Liver (tissue), 9 donors: ENCODE measurements around the gene KATNB1. TPM values are rescaled to one million over a fixed set of nuclear protein-coding genes. Genes with fewer than 3 reads are reported as not detected.

ENCODE experiments used
- DNase-seq: peaks from one replicate; pipeline ENCODE4 v3.0.0-alpha.2; 2017; ENCODE audit warnings: low spot score
- H3K27ac ChIP-seq, 2 donors: one replicate each; pipeline ENCODE4 v1.7.0; 2013; ENCODE audit warnings: inconsistent platforms in 2 of 2, low read length in 2 of 2, control low read depth in 1 of 2, low read depth in 1 of 2, mild to moderate bottlenecking in 1 of 2
- H3K27me3 ChIP-seq, 4 donors: one replicate each; pipeline versions ENCODE4 v1.6.1 to v1.7.0; 2013; ENCODE audit warnings: low read length in 3 of 4, inconsistent platforms in 1 of 4, mild to moderate bottlenecking in 1 of 4, moderate library complexity in 1 of 4; ENCODE audit not compliant: control insufficient read depth in 4 of 4, insufficient read depth in 4 of 4
- H3K36me3 ChIP-seq, 4 donors: one replicate each; pipeline versions ENCODE4 v1.6.1 to v1.7.0; 2013; ENCODE audit warnings: low read length in 3 of 4, mild to moderate bottlenecking in 3 of 4, low read depth in 1 of 4, moderate library complexity in 1 of 4; ENCODE audit not compliant: control insufficient read depth in 4 of 4, insufficient read depth in 3 of 4
- H3K4me1 ChIP-seq, 4 donors: one replicate each; pipeline versions ENCODE4 v1.6.1 to v1.7.0; 2013; ENCODE audit warnings: low read length in 3 of 4, mild to moderate bottlenecking in 3 of 4, moderate library complexity in 1 of 4; ENCODE audit not compliant: control insufficient read depth in 4 of 4, insufficient read depth in 4 of 4
- H3K4me3 ChIP-seq, 3 donors: one replicate each; pipeline versions ENCODE4 v1.6.1 to v1.7.0; 2013; ENCODE audit warnings: low read length in 3 of 3, control low read depth in 1 of 3, low read depth in 1 of 3, mild to moderate bottlenecking in 1 of 3
- H3K9ac ChIP-seq, 2 donors: one replicate each; pipeline ENCODE4 v1.7.0; 2013; ENCODE audit warnings: low read length in 2 of 2, mild to moderate bottlenecking in 2 of 2, moderate library complexity in 2 of 2, control low read depth in 1 of 2, low read depth in 1 of 2
- H3K9me3 ChIP-seq, 4 donors: one replicate each; pipeline versions ENCODE4 v1.6.1 to v1.7.0; 2013; ENCODE audit warnings: low read length in 3 of 4; ENCODE audit not compliant: control insufficient read depth in 4 of 4
- EGR1 ChIP-seq, 2 donors: IDR thresholded peaks; 2 replicates each; pipeline ENCODE4 v1.6.1; 2016 to 2018; ENCODE audit warnings: antibody characterized with exemption in 2 of 2, low read depth in 2 of 2
- FOXA1 ChIP-seq: IDR thresholded peaks from 2 replicates; pipeline ENCODE4 v1.6.1; 2016; ENCODE audit warnings: antibody characterized with exemption
- FOXA2 ChIP-seq: IDR thresholded peaks from 2 replicates; pipeline ENCODE4 v1.6.1; 2016; ENCODE audit warnings: antibody characterized with exemption
- GABPA ChIP-seq, 2 donors: IDR thresholded peaks in 1 of 2; conservative IDR thresholded peaks in 1 of 2; 2 replicates each; pipeline ENCODE4 v1.6.1; 2016; ENCODE audit warnings: antibody characterized with exemption in 2 of 2, mild to moderate bottlenecking in 1 of 2, moderate library complexity in 1 of 2
- HNF4A ChIP-seq, 2 donors: conservative IDR thresholded peaks; 2 replicates each; pipeline ENCODE4 v1.6.1; 2016; ENCODE audit warnings: antibody characterized with exemption in 2 of 2, mild to moderate bottlenecking in 2 of 2
- HNF4G ChIP-seq: IDR thresholded peaks from 2 replicates; pipeline ENCODE4 v1.6.1; 2016; ENCODE audit warnings: antibody characterized with exemption
- JUND ChIP-seq, 2 donors: IDR thresholded peaks; 2 replicates each; pipeline ENCODE4 v1.6.1; 2016; ENCODE audit warnings: antibody characterized with exemption in 2 of 2
- NR2F2 ChIP-seq: IDR thresholded peaks from 2 replicates; pipeline ENCODE4 v1.6.1; 2016; ENCODE audit warnings: antibody characterized with exemption
- RAD21 ChIP-seq, 2 donors: IDR thresholded peaks; 2 replicates each; pipeline ENCODE4 v1.6.1; 2016; ENCODE audit warnings: antibody characterized with exemption in 2 of 2, mild to moderate bottlenecking in 2 of 2
- RXRA ChIP-seq, 2 donors: IDR thresholded peaks; 2 replicates each; pipeline ENCODE4 v1.6.1; 2017 to 2018; ENCODE audit warnings: antibody characterized with exemption in 2 of 2, mild to moderate bottlenecking in 1 of 2
- SP1 ChIP-seq: IDR thresholded peaks from 2 replicates; pipeline ENCODE4 v1.6.1; 2018; ENCODE audit warnings: antibody characterized with exemption, mild to moderate bottlenecking
- YY1 ChIP-seq: IDR thresholded peaks from 2 replicates; pipeline ENCODE4 v1.6.1; 2016; ENCODE audit warnings: antibody characterized with exemption, mild to moderate bottlenecking
- WGBS: extraction: QIAGEN DNeasy Blood & Tissue Kit; methylation state at CpG from one replicate; pipeline ENCODE4 v1.1.7; 2013; 5-methylcytosine and 5-hydroxymethylcytosine counted together
- polyA plus RNA-seq, 2 donors: library from polyadenylated mRNA; stranded (reverse) in 1 of 2; unstranded in 1 of 2; fragments of 200-250 nt in 1 of 2; fragments of >200 nt in 1 of 2; fragmentation: Nextera tagmentation in 1 of 2; extraction: Ambion mirVana in 1 of 2; gene quantifications; one replicate each; pipeline versions ENCODE4 v1.2.1 to v1.2.3, GENCODE V29; 2013 to 2015
- total RNA-seq, 2 donors: library from RNA; depleted of rRNA; stranded (reverse); fragments of >200 nt; gene quantifications; one replicate each; pipeline ENCODE4 v1.2.3, GENCODE V29; 2014
- TF ChIP-seq, protein P1 (sequence below): IDR thresholded peaks from 2 replicates; pipeline ENCODE4 v1.6.1; 2016; ENCODE audit warnings: antibody characterized with exemption
- TF ChIP-seq, protein P2 (sequence below): IDR thresholded peaks from 2 replicates; pipeline ENCODE4 v1.6.1; 2016; ENCODE audit warnings: antibody characterized with exemption, mild to moderate bottlenecking
- TF ChIP-seq, protein P3 (sequence below): fragments of 150-350 bp; IDR thresholded peaks from 2 replicates; pipeline ENCODE4 v1.5.1; 2017; ENCODE audit warnings: improper control_type of control experiment, low read depth, low read length; ENCODE audit not compliant: missing input control
- TF ChIP-seq, protein P4 (sequence below): IDR thresholded peaks from 2 replicates; pipeline ENCODE4 v1.6.1; 2016; ENCODE audit warnings: antibody characterized with exemption
- TF ChIP-seq, protein P5 (sequence below): IDR thresholded peaks from 2 replicates; pipeline ENCODE4 v1.6.1; 2016; ENCODE audit warnings: antibody characterized with exemption
- donor health status: healthy.
- donor health status: healthy.
- donor health status: healthy.
- donor health status: healthy.
- donor health status: healthy.

KATNB1 gene
- total and polyA plus RNA-seq, 4 donors = 4.5 to 16.4 (median 7.5) TPM

DNA sequence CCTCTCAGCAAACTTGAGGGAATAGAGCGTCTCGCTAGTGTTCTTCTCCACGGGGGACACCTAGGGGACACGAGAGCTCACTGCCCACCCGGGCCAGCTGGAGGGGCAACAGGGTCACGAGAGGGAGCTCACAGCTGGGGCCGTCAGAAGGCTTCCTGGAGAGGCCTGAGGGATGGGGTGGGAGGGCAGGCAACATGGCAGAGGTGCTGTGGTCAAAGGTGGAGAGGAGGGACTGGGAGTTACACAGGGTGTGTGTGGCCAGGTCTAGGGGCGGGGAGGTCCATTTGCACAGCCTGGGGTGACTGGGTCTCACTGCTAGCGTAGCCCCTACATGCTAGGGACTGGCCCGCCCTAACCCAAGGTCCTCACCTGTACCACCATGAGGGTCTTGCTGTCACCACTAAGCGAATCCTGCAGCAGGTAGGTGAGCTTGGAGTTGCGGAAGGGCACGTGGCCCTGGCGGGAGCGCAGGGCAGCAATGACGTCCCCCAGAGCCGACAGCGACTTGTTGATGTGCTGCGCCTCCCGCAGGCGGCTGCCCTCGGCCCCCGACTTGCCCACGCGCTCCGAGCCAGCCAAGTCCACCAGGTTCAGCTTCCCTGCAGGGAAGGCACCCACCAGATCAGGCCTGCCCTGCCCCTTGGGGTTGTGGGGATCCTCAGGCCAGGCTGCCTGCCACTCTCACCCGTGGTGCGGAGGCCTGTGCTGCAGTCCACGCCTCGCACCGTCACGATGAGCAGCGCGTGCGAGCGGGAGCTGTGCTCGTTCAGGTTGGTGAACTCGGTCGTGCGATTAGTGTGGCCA is 25.0 kb downstream of the KATNB1 start:
- no peak overlapping the region for H3K27ac ChIP-seq
- WGBS = 93% methylated on average over 40 of the region's 40 CpGs
- H3K4me3 ChIP-seq = no peak overlapping the region
- no peak for DNase-seq
- peaks cover 0 to 60% (median 18%) of the 10 kb centered on the region in 4 donors for H3K36me3 ChIP-seq
- H3K27me3 ChIP-seq = no peaks in the 10 kb centered on the region
- no peaks in the 10 kb centered on the region for H3K9me3 ChIP-seq
- H3K4me1 ChIP-seq = peaks cover 0 to 8% (median 3%) of the 10 kb centered on the region in 4 donors
- no peak overlapping the region for H3K9ac ChIP-seq
- no peak for TF ChIP-seq GABPA (IDR thresholded peaks at IDR 0.05 in 1 of 2, conservative IDR thresholded peaks at IDR 0.05 in 1 of 2)
- TF ChIP-seq FOXA1 = no peak
- TF ChIP-seq, protein P1, sequence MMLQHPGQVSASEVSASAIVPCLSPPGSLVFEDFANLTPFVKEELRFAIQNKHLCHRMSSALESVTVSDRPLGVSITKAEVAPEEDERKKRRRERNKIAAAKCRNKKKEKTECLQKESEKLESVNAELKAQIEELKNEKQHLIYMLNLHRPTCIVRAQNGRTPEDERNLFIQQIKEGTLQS = no peak
- TF ChIP-seq HNF4A (conservative IDR thresholded peaks at IDR 0.05) = no peak

DNA sequence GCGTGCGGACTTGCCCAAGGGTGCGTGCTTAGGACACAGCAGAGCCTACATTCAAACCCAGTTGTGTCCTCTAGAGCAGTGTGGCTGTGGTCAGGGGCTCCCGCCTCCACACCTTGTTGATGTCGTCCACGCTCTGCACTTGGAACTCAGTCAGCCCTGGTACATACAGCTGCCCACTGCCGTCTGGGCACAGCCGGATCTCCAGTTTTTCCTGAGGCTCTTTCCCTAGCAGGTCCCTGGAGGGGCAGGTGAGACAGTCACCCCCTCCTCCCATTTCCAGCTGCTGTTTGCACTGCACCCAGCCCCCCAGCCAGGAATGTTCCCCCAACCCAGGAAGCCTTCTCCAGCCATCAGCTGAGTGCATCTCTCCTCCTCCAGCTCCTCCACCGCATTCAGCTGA is 25.7 kb downstream of the KATNB1 start:
- no peak for TF ChIP-seq HNF4A (conservative IDR thresholded peaks at IDR 0.05)
- Histone ChIP-seq H3K36me3 (peaks cover 3 to 68% (median 17%) of the 10 kb centered on the region in 4 donors), H3K27ac (no peak overlapping the region), H3K27me3 (no peaks in the 10 kb centered on the region), H3K4me3 (no peak overlapping the region), H3K4me1 (peaks cover 0 to 8% (median 3%) of the 10 kb centered on the region in 4 donors), H3K9me3 (no peaks in the 10 kb centered on the region), H3K9ac (no peak overlapping the region)
- 84% methylated on average over 9 of the region's 9 CpGs for WGBS
- no peak for DNase-seq

DNA sequence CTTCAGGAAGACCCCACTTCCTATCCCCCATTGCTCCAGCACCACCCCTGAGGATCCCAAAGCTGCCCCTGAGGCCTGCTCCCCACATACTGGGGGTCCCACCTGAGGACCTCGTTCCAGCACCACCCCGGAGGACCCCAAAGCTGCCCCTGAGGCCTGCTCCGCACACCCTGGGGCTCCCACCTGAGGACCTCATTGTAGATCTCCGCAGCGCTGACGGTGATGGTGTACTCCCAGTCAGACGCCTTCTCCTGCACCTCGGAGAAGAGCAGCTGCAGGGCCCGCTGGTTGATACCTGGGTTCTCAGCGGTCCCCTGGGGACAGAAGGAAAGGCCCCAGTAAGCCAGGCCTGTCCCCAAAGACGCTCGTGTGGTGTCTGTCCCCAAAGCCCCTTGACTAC is 26.4 kb downstream of the KATNB1 start:
- H3K27ac ChIP-seq = no peak overlapping the region
- no peaks in the 10 kb centered on the region for H3K9me3 ChIP-seq
- H3K4me3 ChIP-seq = no peak overlapping the region
- H3K27me3 ChIP-seq = no peaks in the 10 kb centered on the region
- H3K9ac ChIP-seq = no peak overlapping the region
- WGBS = 96% methylated on average over 12 of the region's 12 CpGs
- TF ChIP-seq JUND (IDR thresholded peaks at IDR 0.05) = no peak
- TF ChIP-seq, protein P2, sequence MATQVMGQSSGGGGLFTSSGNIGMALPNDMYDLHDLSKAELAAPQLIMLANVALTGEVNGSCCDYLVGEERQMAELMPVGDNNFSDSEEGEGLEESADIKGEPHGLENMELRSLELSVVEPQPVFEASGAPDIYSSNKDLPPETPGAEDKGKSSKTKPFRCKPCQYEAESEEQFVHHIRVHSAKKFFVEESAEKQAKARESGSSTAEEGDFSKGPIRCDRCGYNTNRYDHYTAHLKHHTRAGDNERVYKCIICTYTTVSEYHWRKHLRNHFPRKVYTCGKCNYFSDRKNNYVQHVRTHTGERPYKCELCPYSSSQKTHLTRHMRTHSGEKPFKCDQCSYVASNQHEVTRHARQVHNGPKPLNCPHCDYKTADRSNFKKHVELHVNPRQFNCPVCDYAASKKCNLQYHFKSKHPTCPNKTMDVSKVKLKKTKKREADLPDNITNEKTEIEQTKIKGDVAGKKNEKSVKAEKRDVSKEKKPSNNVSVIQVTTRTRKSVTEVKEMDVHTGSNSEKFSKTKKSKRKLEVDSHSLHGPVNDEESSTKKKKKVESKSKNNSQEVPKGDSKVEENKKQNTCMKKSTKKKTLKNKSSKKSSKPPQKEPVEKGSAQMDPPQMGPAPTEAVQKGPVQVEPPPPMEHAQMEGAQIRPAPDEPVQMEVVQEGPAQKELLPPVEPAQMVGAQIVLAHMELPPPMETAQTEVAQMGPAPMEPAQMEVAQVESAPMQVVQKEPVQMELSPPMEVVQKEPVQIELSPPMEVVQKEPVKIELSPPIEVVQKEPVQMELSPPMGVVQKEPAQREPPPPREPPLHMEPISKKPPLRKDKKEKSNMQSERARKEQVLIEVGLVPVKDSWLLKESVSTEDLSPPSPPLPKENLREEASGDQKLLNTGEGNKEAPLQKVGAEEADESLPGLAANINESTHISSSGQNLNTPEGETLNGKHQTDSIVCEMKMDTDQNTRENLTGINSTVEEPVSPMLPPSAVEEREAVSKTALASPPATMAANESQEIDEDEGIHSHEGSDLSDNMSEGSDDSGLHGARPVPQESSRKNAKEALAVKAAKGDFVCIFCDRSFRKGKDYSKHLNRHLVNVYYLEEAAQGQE = no peak
- TF ChIP-seq, protein P3, sequence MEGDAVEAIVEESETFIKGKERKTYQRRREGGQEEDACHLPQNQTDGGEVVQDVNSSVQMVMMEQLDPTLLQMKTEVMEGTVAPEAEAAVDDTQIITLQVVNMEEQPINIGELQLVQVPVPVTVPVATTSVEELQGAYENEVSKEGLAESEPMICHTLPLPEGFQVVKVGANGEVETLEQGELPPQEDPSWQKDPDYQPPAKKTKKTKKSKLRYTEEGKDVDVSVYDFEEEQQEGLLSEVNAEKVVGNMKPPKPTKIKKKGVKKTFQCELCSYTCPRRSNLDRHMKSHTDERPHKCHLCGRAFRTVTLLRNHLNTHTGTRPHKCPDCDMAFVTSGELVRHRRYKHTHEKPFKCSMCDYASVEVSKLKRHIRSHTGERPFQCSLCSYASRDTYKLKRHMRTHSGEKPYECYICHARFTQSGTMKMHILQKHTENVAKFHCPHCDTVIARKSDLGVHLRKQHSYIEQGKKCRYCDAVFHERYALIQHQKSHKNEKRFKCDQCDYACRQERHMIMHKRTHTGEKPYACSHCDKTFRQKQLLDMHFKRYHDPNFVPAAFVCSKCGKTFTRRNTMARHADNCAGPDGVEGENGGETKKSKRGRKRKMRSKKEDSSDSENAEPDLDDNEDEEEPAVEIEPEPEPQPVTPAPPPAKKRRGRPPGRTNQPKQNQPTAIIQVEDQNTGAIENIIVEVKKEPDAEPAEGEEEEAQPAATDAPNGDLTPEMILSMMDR = no peak
- TF ChIP-seq, protein P1 = no peak
- TF ChIP-seq, protein P4, sequence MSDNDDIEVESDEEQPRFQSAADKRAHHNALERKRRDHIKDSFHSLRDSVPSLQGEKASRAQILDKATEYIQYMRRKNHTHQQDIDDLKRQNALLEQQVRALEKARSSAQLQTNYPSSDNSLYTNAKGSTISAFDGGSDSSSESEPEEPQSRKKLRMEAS = no peak
- no peak for TF ChIP-seq FOXA1
- TF ChIP-seq, protein P5, sequence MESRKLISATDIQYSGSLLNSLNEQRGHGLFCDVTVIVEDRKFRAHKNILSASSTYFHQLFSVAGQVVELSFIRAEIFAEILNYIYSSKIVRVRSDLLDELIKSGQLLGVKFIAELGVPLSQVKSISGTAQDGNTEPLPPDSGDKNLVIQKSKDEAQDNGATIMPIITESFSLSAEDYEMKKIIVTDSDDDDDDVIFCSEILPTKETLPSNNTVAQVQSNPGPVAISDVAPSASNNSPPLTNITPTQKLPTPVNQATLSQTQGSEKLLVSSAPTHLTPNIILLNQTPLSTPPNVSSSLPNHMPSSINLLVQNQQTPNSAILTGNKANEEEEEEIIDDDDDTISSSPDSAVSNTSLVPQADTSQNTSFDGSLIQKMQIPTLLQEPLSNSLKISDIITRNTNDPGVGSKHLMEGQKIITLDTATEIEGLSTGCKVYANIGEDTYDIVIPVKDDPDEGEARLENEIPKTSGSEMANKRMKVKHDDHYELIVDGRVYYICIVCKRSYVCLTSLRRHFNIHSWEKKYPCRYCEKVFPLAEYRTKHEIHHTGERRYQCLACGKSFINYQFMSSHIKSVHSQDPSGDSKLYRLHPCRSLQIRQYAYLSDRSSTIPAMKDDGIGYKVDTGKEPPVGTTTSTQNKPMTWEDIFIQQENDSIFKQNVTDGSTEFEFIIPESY = no peak
- TF ChIP-seq GABPA (IDR thresholded peaks at IDR 0.05 in 1 of 2, conservative IDR thresholded peaks at IDR 0.05 in 1 of 2) = no peak
- TF ChIP-seq EGR1 (IDR thresholded peaks at IDR 0.05; ENCODE audit: low read depth in 2 of 2) = no peak
- TF ChIP-seq FOXA2 = no peak
- TF ChIP-seq RAD21 (IDR thresholded peaks at IDR 0.05) = no peak
- TF ChIP-seq HNF4A (conservative IDR thresholded peaks at IDR 0.05) = no peak
- no peak for TF ChIP-seq HNF4G
- no peak for TF ChIP-seq SP1
- TF ChIP-seq NR2F2 = no peak
- TF ChIP-seq RXRA (IDR thresholded peaks at IDR 0.05) = no peak
- no peak for TF ChIP-seq YY1
- H3K4me1 ChIP-seq = peaks cover 0 to 7% (median 3%) of the 10 kb centered on the region in 4 donors
- no peak for DNase-seq
- H3K36me3 ChIP-seq = peaks cover 5 to 73% (median 22%) of the 10 kb centered on the region in 4 donors
